Endodermal cell (in vitro differentiated cells): ENCODE data around the gene RNF44. TPM values are rescaled to one million over a fixed set of nuclear protein-coding genes. Genes with fewer than 3 reads are reported as not detected.

Experiments
- DNase-seq: peaks from one replicate; pipeline ENCODE4 v3.0.0-alpha.2; 2017
- H3K27ac ChIP-seq: 2 replicates; pipeline ENCODE4 v1.5.1; 2013; ENCODE audit warnings: mild to moderate bottlenecking, low read depth, low read length, moderate library complexity
- H3K27me3 ChIP-seq: 2 replicates; pipeline ENCODE4 v1.6.1; 2013; ENCODE audit warnings: mild to moderate bottlenecking, low read length, moderate library complexity; ENCODE audit not compliant: insufficient read depth, control insufficient read depth, poor library complexity, severe bottlenecking
- H3K36me3 ChIP-seq: 2 replicates; pipeline ENCODE4 v1.7.0; 2013; ENCODE audit warnings: mild to moderate bottlenecking, low read length, moderate library complexity; ENCODE audit not compliant: control insufficient read depth, insufficient read depth
- H3K4me1 ChIP-seq: one replicate; pipeline ENCODE4 v1.7.0; 2013; ENCODE audit warnings: low read length; ENCODE audit not compliant: control insufficient read depth, insufficient read depth
- H3K4me3 ChIP-seq: 2 replicates; pipeline ENCODE4 v1.5.1; 2013; ENCODE audit warnings: mild to moderate bottlenecking, low read length, moderate library complexity
- H3K9ac ChIP-seq: 2 replicates; pipeline ENCODE4 v1.6.1; 2013; ENCODE audit warnings: mild to moderate bottlenecking, low read length, moderate library complexity; ENCODE audit not compliant: poor library complexity, severe bottlenecking; ENCODE audit errors: extremely low read depth
- H3K9me3 ChIP-seq: 2 replicates; pipeline ENCODE4 v1.6.1; 2013; ENCODE audit warnings: mild to moderate bottlenecking, low read length, moderate library complexity; ENCODE audit not compliant: control insufficient read depth
- H3K27ac Mint-ChIP-seq: 2 replicates; pipeline ENCODE4 v1.8.0; 2020; ENCODE audit warnings: mixed read lengths
- H3K27me3 Mint-ChIP-seq: 2 replicates; pipeline ENCODE4 v1.8.0; 2021; ENCODE audit warnings: mild to moderate bottlenecking, mixed read lengths; ENCODE audit not compliant: insufficient read depth
- H3K36me3 Mint-ChIP-seq: 2 replicates; pipeline ENCODE4 v1.8.0; 2020; ENCODE audit warnings: low read depth, mixed read lengths
- H3K4me1 Mint-ChIP-seq: 2 replicates; pipeline ENCODE4 v1.8.0; 2020; ENCODE audit warnings: mixed read lengths
- H3K4me3 Mint-ChIP-seq: 2 replicates; pipeline ENCODE4 v1.8.0; 2020; ENCODE audit warnings: mild to moderate bottlenecking, moderate library complexity, mixed read lengths
- H3K9me3 Mint-ChIP-seq: 2 replicates; pipeline ENCODE4 v1.8.0; 2020; ENCODE audit warnings: mild to moderate bottlenecking, mixed read lengths
- WGBS, 2 experiments: methylation state at CpG; one replicate each; pipeline versions ENCODE4 v1.1.5 to v1.1.7; 2013; ENCODE audit warnings: missing lambda C conversion rate in 2 of 2, mixed read lengths in 1 of 2; ENCODE audit not compliant: insufficient coverage in 1 of 2, insufficient read length in 1 of 2; 5-methylcytosine and 5-hydroxymethylcytosine counted together
- total RNA-seq, 2 donors: library from RNA; stranded (reverse); fragmentation: NEBNext Ultra II Directional in 1 of 2; extraction: Animal tissue kit (Norgen Biotek cat#: 25700) in 1 of 2; gene quantifications; 2 replicates in 1 of 2; 3 replicates in 1 of 2; pipeline ENCODE4 v1.2.1, GENCODE V29; 2021
- TF ChIP-seq, protein P1 (sequence below): fragments of 200-600 bp; sonication (generic); conservative IDR thresholded peaks from 2 replicates; pipeline ENCODE4 v1.5.0; 2021; ENCODE audit warnings: antibody characterized with exemption, mild to moderate bottlenecking

RNF44 gene
- total RNA-seq, 2 donors from 2014 or later = 150 to 173 TPM

DNA sequence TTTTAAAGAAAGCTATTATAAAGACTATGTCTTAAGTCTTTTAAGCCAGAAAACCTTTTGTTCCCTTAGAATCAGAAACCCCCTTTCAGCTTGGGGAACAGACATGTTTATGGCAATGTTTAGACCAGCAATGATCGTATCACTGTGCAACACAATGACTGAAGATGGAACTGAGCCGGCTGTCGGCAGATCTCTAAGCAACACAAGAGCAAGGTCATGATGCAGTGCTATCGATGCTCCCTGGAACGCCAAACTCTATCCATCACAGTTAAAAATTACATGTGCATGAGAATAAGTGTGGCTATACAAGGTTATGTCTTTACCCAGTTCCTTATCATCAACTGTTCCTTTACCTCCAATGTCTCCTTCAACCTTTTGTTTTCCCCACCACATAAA, 1.8 kb upstream of the RNF44 start:
- Mint-ChIP-seq H3K27me3 (no peaks in the 10 kb centered on the region), H3K36me3 (peaks cover 11% of the 10 kb centered on the region), H3K9me3 (no peaks in the 10 kb centered on the region), H3K4me1 (peaks cover 42% of the 10 kb centered on the region), H3K4me3 (no peak overlapping the region), H3K27ac (no peak overlapping the region)
- Histone ChIP-seq H3K9me3 (no peaks in the 10 kb centered on the region), H3K4me1 (peaks cover 17% of the 10 kb centered on the region), H3K4me3 (no peak overlapping the region), H3K36me3 (peaks cover 14% of the 10 kb centered on the region), H3K27me3 (no peaks in the 10 kb centered on the region), H3K27ac (no peak overlapping the region), H3K9ac (no peak overlapping the region)
- TF ChIP-seq, protein P1, sequence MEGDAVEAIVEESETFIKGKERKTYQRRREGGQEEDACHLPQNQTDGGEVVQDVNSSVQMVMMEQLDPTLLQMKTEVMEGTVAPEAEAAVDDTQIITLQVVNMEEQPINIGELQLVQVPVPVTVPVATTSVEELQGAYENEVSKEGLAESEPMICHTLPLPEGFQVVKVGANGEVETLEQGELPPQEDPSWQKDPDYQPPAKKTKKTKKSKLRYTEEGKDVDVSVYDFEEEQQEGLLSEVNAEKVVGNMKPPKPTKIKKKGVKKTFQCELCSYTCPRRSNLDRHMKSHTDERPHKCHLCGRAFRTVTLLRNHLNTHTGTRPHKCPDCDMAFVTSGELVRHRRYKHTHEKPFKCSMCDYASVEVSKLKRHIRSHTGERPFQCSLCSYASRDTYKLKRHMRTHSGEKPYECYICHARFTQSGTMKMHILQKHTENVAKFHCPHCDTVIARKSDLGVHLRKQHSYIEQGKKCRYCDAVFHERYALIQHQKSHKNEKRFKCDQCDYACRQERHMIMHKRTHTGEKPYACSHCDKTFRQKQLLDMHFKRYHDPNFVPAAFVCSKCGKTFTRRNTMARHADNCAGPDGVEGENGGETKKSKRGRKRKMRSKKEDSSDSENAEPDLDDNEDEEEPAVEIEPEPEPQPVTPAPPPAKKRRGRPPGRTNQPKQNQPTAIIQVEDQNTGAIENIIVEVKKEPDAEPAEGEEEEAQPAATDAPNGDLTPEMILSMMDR = no peak
- DNase-seq = no peak
- WGBS, 2 experiments = 91 to 92% methylated on average over 4 to 5 of the region's 5 CpGs

DNA sequence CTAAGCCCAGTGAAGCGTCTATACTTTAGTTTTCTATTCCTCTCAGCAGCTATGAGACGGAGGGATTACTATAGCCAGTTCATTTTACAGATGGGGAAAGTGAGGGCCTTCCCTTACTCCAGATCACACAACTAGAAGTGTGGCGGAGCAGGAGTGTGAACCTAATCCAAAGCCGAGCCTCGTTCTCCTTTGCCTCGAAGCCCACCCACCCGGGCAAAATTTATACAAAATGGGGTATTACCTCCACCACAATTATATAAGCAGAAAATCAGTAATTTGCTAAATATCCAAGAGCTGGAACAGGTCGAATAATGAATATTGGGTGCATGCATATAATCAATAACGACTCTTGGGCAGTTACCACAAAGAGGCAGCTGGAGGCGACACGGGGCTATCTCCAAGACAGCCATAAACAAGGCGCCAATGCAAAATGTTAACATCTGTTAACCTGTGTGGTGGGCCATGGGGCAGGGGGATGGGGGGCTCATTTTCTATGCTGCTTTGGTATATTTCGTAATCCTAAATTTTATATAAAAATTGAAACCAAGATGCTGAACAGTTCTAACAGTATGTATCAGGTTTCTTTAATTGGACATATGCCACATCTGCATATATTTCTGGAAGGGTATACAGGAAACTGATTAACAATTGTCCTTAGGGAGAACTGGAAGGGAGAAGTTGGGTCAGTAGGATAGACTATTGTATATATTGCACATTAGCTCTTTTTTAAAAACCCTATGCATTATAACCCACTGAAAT, 1.2 kb upstream of the RNF44 start:
- Histone ChIP-seq H3K27me3 (no peaks in the 10 kb centered on the region), H3K36me3 (peaks cover 19% of the 10 kb centered on the region), H3K9ac (peak overlapping the region; percentile 100), H3K4me1 (peaks cover 17% of the 10 kb centered on the region), H3K27ac (peak overlapping the region; percentile 32), H3K4me3 (peak overlapping the region; percentile 99), H3K9me3 (no peaks in the 10 kb centered on the region)
- DNase-seq = peak; percentile 70
- H3K4me1 Mint-ChIP-seq = peaks cover 39% of the 10 kb centered on the region
- peak overlapping the region; percentile 99 for H3K27ac Mint-ChIP-seq
- WGBS, 2 experiments = 37 to 50% methylated on average over 2 to 13 of the region's 13 CpGs
- TF ChIP-seq, protein P1 = peak; percentile 56
- H3K4me3 Mint-ChIP-seq = peak overlapping the region; percentile 96
- H3K36me3 Mint-ChIP-seq = peaks cover 13% of the 10 kb centered on the region
- no peaks in the 10 kb centered on the region for H3K9me3 Mint-ChIP-seq
- H3K27me3 Mint-ChIP-seq = no peaks in the 10 kb centered on the region

DNA sequence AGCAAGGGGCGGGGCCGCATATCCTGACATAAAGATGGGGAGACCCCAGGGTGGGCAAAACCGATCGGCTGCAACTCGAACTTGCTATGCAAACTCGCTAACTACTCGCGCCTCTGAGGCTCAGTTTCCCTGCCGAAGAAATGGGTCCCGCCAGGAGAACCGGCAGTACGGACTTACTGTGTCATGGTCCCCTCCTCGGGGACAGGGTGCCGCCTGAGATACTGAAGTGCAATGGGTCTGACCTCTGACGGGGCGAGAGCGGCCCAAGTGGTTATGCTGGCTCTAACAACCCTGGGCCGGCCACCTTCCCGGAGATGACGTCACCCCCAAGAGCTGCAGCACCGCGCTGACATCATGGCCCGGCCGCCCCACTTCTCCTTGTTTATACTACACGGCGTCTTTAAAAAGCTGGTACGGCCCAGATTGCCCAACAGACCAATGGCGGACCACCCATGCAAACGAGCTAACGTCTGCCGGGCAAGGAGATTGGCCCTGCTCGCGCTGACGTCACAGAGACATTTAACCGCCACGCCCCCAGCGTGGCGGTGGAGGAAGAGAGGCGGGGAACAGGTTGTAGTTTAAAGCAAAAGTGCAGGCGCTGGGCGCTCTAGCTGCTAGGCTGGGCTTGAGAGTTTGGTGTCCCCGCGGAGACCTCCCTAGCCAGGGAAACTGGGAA, 490 bp upstream of the RNF44 start:
- H3K9ac ChIP-seq = peak overlapping the region; percentile 100
- Mint-ChIP-seq H3K27me3 (no peaks in the 10 kb centered on the region), H3K27ac (peak overlapping the region; percentile 99), H3K36me3 (peaks cover 17% of the 10 kb centered on the region), H3K9me3 (no peaks in the 10 kb centered on the region), H3K4me3 (peak overlapping the region; percentile 96), H3K4me1 (peaks cover 39% of the 10 kb centered on the region)
- H3K4me3 ChIP-seq = peak overlapping the region; percentile 99
- peaks cover 22% of the 10 kb centered on the region for H3K4me1 ChIP-seq
- H3K9me3 ChIP-seq = no peaks in the 10 kb centered on the region
- H3K36me3 ChIP-seq = peaks cover 26% of the 10 kb centered on the region
- H3K27ac ChIP-seq = peak overlapping the region; percentile 100
- peak; percentile 99 for DNase-seq
- WGBS, 2 experiments = 0 to 1% methylated on average over 33 to 43 of the region's 43 CpGs
- TF ChIP-seq, protein P1 = no peak
- H3K27me3 ChIP-seq = no peaks in the 10 kb centered on the region
